Diencephalon (tissue), 1 donor: ENCODE data around the gene CXXC5. TPM values are rescaled to one million over a fixed set of nuclear protein-coding genes. Genes with fewer than 3 reads are reported as not detected.

Source experiments
- small RNA-seq: library from RNA; depleted of rRNA; stranded (forward); fragments of <200 nt; gene quantifications from one replicate; pipeline ENCODE3, GENCODE V24; 2014
- total RNA-seq: library from RNA; depleted of rRNA; stranded (reverse); fragments of >200 nt; gene quantifications from one replicate; pipeline ENCODE4 v1.2.3, GENCODE V29; 2014

Gene CXXC5
- total RNA-seq: 53.5 TPM

GRCh38 chr5:139648205-139649081 is at the start of gene CXXC5:
Gene CXXC5 (plus strand): TSS chr5:139648349. CDS start chr5:139680524, 32,175 bp downstream.

Small RNA genes lying within 50 kb of the gene (small RNA-seq; reads per million reads assigned to genes)
- gene RNU6-236P: not detected

Other genes with a start within 250 kb of the CXXC5 start
- gene SPATA24, start 244.3 kb upstream of the CXXC5 start, total RNA-seq: 8.5 TPM
- gene DNAJC18, start 208.8 kb upstream of the CXXC5 start, total RNA-seq: 54.0 TPM
- 11.3 TPM for gene ECSCR, start 185.6 kb upstream of the CXXC5 start, total RNA-seq
- not detected for gene SMIM33, start 177.3 kb upstream of the CXXC5 start, total RNA-seq
- gene STING1, start 165.6 kb upstream of the CXXC5 start, total RNA-seq: 9.9 TPM
- gene UBE2D2, start 87.0 kb upstream of the CXXC5 start, total RNA-seq: 122 TPM
- gene PSD2, start 147.5 kb downstream of the CXXC5 start, total RNA-seq: 36.9 TPM